Thoracic aorta (tissue), 2 donors: ENCODE measurements around the gene PDE4D. TPM values are rescaled to one million over a fixed set of nuclear protein-coding genes. Genes with fewer than 3 reads are reported as not detected.

ENCODE experiments used
- ATAC-seq: fragments of 150-250 bp; one replicate; pipeline ENCODE4 v1.8.0; 2017; ENCODE audit warnings: low read depth; ENCODE audit not compliant: insufficient number of reproducible peaks, low FRiP score
- DNase-seq: peaks from one replicate; pipeline ENCODE4 v3.0.0-alpha.2; 2020; ENCODE audit warnings: low spot score
- H3K27ac ChIP-seq, 2 donors: fragments of 200-600 bp; sonication (generic); 1 replicate in 1 of 2; 2 replicates in 1 of 2; pipeline ENCODE4 v1.5.1; 2016; ENCODE audit warnings: mild to moderate bottlenecking in 2 of 2, moderate library complexity in 2 of 2
- H3K27me3 ChIP-seq: fragments of 200-600 bp; sonication (generic); replicated peaks from 2 replicates; pipeline ENCODE4 v1.6.0; 2016; ENCODE audit warnings: mild to moderate bottlenecking; ENCODE audit not compliant: insufficient read depth
- H3K36me3 ChIP-seq: fragments of 200-600 bp; sonication (generic); one replicate; pipeline ENCODE4 v1.5.1; 2016
- H3K4me1 ChIP-seq, 2 donors: fragments of 200-600 bp; sonication (generic); 1 replicate in 1 of 2; 2 replicates in 1 of 2; pipeline versions ENCODE4 v1.5.1 to v1.6.0; 2016; ENCODE audit warnings: low read depth in 2 of 2, mild to moderate bottlenecking in 1 of 2; ENCODE audit not compliant: control insufficient read depth in 1 of 2
- H3K4me3 ChIP-seq: fragments of 200-600 bp; sonication (generic); 2 replicates; pipeline ENCODE4 v1.5.1; 2016; ENCODE audit warnings: mild to moderate bottlenecking
- H3K9me3 ChIP-seq: fragments of 200-600 bp; sonication (generic); 2 replicates; pipeline ENCODE4 v1.5.1; 2016
- total RNA-seq, 2 donors: library from RNA; depleted of rRNA; stranded (reverse); fragments of >200 nt; gene quantifications; one replicate each; pipeline versions ENCODE4 v1.1.0 to v1.2.3, GENCODE V29; 2016
- TF ChIP-seq, protein P1 (sequence below): fragments of 200-600 bp; sonication (generic); IDR thresholded peaks from one replicate; pipeline ENCODE4 v1.5.1; 2019; ENCODE audit warnings: antibody characterized with exemption

Gene PDE4D
- total RNA-seq, 2 donors from 2014 or later, result 34.0 to 85.8 TPM

DNA sequence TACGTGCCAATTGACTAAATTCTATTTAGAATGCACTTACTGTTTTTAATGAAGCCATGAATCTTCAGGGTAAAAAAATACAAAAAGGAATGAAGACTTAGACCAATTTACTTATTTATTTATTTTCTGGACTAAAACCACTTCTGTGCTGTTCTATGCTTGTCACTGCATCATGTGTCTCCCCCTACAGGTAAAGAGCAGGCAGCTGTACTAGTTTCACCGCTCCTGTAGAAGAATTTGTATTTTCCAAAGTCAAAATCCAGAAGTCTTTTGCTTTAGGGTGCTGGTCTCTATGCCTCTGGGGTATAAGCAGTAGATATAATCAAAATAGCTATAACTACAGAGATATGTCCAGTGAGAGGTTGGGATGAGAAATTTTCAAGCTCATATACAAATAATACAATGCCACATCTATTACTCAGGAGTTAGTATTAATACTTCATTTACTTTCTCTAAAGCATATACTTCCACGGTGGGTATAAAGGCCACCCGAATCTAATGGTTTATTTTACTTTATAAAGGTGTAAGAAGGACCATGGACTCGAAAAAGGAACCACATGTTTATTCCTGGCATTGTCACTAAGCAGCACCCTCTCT is 719.2 kb downstream of the PDE4D start:
- Histone ChIP-seq H3K4me3 (no peak overlapping the region), H3K27me3 (no peaks in the 10 kb centered on the region), H3K27ac (no peak overlapping the region), H3K4me1 (no peaks in the 10 kb centered on the region), H3K9me3 (no peaks in the 10 kb centered on the region), H3K36me3 (no peaks in the 10 kb centered on the region)
- DNase-seq, result no peak
- TF ChIP-seq, protein P1, sequence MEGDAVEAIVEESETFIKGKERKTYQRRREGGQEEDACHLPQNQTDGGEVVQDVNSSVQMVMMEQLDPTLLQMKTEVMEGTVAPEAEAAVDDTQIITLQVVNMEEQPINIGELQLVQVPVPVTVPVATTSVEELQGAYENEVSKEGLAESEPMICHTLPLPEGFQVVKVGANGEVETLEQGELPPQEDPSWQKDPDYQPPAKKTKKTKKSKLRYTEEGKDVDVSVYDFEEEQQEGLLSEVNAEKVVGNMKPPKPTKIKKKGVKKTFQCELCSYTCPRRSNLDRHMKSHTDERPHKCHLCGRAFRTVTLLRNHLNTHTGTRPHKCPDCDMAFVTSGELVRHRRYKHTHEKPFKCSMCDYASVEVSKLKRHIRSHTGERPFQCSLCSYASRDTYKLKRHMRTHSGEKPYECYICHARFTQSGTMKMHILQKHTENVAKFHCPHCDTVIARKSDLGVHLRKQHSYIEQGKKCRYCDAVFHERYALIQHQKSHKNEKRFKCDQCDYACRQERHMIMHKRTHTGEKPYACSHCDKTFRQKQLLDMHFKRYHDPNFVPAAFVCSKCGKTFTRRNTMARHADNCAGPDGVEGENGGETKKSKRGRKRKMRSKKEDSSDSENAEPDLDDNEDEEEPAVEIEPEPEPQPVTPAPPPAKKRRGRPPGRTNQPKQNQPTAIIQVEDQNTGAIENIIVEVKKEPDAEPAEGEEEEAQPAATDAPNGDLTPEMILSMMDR, result peak; percentile 57
- no peak for ATAC-seq

DNA sequence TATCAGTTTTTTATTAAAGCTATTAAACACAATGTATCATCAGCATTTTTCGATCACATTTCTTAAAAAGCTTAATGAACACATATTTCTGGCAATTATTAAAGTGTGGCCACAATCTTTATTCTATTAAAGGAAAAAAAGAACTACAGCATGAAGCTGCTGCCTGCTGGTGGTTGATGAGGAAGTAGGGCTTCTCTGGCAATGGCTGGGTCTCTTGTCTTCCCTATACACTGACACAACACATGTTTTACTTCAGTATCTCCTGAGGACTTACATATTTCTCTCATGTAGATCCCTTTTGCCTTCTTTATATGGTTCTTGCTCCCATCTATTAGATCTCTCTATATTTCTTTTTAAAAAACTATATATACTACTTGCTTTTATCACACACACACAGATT is 719.9 kb downstream of the PDE4D start:
- no peaks in the 10 kb centered on the region for H3K27me3 ChIP-seq
- H3K9me3 ChIP-seq, result no peaks in the 10 kb centered on the region
- ATAC-seq (no peak), DNase-seq (no peak)
- H3K27ac ChIP-seq, result no peak overlapping the region
- H3K4me1 ChIP-seq, result no peaks in the 10 kb centered on the region
- H3K4me3 ChIP-seq, result no peak overlapping the region
- H3K36me3 ChIP-seq, result no peaks in the 10 kb centered on the region
- TF ChIP-seq, protein P1, result no peak

DNA sequence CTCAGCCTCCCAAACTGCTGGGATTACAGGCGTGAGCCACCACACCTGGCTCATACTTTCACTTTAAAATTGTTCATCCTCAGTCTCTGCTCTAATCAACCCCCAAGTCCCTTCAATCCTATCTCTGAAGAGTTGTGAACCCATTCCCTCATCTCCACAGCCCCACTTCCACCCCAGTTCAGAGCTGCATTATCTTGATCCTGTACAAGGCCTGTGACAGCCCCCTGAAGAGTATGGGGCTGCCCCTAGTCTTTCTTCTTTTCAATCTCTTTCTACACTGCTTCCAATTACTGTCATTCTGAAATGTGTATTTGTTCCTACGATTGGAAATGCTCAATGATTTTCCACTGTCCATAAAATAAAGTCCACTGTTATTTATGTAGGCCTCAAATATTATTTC is 722.4 kb downstream of the PDE4D start:
- no peaks in the 10 kb centered on the region for H3K36me3 ChIP-seq
- H3K27ac ChIP-seq, result no peak overlapping the region
- H3K9me3 ChIP-seq, result no peaks in the 10 kb centered on the region
- TF ChIP-seq, protein P1, result no peak
- ATAC-seq (no peak), DNase-seq (no peak)
- H3K27me3 ChIP-seq, result no peaks in the 10 kb centered on the region
- no peaks in the 10 kb centered on the region for H3K4me1 ChIP-seq
- no peak overlapping the region for H3K4me3 ChIP-seq

DNA sequence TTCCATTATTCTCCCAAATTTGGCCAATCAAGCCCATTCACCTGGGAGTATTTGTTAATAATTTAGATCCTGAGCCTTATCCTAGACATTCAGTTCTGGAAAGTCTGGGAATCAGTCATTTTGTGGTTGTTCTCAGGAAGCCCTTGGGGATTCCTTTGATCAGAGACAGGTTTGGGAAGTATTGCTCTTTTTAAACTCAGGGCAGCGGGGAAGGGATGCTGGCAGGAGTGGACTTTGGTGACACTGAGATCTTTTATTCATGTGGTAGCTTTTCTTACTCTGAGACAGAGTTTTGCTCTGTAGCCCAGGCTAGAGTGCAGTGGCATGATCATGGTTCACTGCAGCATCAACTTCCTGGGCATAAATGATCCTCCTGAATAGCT is 723.8 kb downstream of the PDE4D start:
- TF ChIP-seq, protein P1, result no peak
- H3K36me3 ChIP-seq, result no peaks in the 10 kb centered on the region
- DNase-seq (no peak), ATAC-seq (no peak)
- H3K4me3 ChIP-seq, result no peak overlapping the region
- H3K27ac ChIP-seq, result no peak overlapping the region
- no peaks in the 10 kb centered on the region for H3K27me3 ChIP-seq
- no peaks in the 10 kb centered on the region for H3K9me3 ChIP-seq
- H3K4me1 ChIP-seq, result no peaks in the 10 kb centered on the region

DNA sequence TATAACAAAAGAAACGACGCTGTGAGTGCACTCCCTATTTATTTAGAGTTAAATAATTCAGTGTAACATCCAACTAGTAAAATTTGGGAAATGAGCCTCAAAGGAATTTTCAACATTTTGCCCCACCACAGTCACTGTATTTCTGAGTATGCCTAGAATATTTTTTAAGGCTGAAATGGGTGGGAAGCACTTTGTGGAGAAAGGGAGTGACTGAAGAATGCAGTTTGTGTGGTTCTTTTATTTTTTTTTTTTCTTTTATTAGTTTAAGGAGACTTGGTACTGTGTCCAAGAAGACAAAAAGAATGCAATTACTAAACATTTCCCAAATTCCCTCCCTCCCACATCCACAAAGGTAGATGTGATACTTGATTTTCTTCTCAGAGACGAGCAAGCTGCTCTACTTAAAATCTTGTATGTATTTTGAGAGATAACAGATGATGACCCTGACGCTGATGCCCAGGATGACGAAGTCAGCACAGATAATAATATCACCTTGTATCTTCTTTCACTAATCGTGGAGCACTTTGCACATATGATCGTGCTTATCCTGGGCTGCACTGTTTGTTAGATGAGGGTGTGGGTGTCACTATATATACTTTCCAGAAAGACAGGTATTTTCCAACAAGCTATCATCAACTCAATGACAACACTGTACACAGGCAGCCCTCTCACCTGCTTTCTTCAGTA is 724.3 kb downstream of the PDE4D start:
- no peak overlapping the region for H3K27ac ChIP-seq
- TF ChIP-seq, protein P1, result no peak
- H3K4me3 ChIP-seq, result no peak overlapping the region
- ATAC-seq (no peak), DNase-seq (no peak)
- H3K4me1 ChIP-seq, result peaks cover 0 to 5% of the 10 kb centered on the region in 2 donors
- H3K27me3 ChIP-seq, result no peaks in the 10 kb centered on the region
- no peaks in the 10 kb centered on the region for H3K9me3 ChIP-seq
- H3K36me3 ChIP-seq, result no peaks in the 10 kb centered on the region
